ENCODE data around the gene GLS. TPM values are rescaled to one million over a fixed set of nuclear protein-coding genes. Genes with fewer than 3 reads are reported as not detected.

Gene GLS
- total RNA-seq, 1 donor from 2014 or later, result 116 TPM

DNA sequence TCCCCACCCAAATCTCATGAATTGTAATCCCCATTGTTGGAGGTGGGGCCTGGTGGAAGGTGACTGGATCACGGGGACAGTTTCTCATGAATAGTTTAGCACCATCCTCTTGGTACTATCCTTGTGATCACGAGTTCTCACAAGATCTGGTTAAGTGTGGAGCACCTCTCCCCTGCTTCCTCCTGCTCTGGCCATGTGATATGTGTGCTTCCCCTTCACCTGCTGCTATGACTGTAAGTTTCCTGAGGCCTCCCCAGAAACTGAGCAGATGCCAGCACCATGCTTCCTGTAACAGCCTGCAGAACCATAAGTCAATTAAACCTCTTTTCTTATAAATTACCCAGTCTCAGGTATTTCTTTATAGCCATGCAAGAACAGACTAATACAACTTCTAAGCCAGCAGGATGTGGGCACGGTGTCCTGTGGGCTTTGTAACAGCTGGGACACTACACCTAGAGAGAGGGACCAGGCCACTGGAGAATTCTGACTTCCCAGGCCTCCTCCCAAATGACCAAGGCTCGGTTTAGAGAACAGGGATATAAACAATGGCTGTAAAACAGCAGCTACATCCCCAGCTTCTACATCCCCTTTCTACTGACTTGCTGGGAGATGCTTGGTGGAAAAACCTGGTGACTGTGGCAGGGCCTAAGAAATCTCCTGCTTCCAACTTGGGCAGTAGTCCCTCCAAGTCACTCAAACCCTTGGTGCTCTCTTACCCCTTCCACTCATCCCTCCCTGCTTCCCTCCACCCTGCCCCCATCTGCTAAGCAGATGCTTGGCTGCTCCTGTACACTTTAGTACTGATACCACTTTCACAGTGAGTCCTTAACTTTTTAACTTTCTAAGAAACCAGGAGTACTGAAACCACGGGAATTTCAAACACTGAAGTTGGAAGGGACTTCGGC, 123.0 kb downstream of the GLS start:
- H3K4me3 Mint-ChIP-seq (ENCODE audit: low read depth), result no peak overlapping the region
- H3K9me3 Mint-ChIP-seq (ENCODE audit: low read depth), result no peaks in the 10 kb centered on the region
- peaks cover 14% of the 10 kb centered on the region for H3K4me1 Mint-ChIP-seq (ENCODE audit: low read depth)
- DNase-seq (ENCODE audit: low spot score, unreplicated experiment), result no peak
- H3K36me3 Mint-ChIP-seq (ENCODE audit: insufficient read depth), result peaks cover 74% of the 10 kb centered on the region
- no peak overlapping the region for H3K27ac Mint-ChIP-seq
- TF ChIP-seq, protein P1, sequence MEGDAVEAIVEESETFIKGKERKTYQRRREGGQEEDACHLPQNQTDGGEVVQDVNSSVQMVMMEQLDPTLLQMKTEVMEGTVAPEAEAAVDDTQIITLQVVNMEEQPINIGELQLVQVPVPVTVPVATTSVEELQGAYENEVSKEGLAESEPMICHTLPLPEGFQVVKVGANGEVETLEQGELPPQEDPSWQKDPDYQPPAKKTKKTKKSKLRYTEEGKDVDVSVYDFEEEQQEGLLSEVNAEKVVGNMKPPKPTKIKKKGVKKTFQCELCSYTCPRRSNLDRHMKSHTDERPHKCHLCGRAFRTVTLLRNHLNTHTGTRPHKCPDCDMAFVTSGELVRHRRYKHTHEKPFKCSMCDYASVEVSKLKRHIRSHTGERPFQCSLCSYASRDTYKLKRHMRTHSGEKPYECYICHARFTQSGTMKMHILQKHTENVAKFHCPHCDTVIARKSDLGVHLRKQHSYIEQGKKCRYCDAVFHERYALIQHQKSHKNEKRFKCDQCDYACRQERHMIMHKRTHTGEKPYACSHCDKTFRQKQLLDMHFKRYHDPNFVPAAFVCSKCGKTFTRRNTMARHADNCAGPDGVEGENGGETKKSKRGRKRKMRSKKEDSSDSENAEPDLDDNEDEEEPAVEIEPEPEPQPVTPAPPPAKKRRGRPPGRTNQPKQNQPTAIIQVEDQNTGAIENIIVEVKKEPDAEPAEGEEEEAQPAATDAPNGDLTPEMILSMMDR (IDR thresholded peaks at IDR 0.05; ENCODE audit: unreplicated experiment), result no peak
- no peaks in the 10 kb centered on the region for H3K27me3 Mint-ChIP-seq

DNA sequence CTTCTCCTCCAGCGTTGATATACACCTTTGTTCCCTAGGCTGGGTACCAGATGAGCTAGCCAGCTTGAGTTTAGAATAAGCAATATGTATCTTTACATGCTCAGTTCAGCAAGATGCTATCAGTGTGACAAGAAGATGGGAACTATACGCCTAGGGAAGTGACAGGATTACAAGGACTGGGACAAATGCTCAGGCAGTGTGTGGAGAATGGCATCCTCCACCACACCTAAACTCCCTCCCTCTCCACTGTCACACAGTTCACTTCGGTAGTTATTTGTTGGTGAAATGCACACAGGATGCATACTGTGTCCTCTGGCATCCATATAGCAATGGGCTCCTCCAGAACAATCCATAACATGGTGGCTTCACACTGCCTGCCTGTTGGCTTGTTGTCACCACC, 125.7 kb downstream of the GLS start:
- H3K9me3 Mint-ChIP-seq (ENCODE audit: low read depth), result no peaks in the 10 kb centered on the region
- H3K36me3 Mint-ChIP-seq (ENCODE audit: insufficient read depth), result peaks cover 63% of the 10 kb centered on the region
- no peaks in the 10 kb centered on the region for H3K27me3 Mint-ChIP-seq
- no peak for DNase-seq (ENCODE audit: low spot score, unreplicated experiment)
- TF ChIP-seq, protein P1 (IDR thresholded peaks at IDR 0.05; ENCODE audit: unreplicated experiment), result no peak
- peak overlapping the region; percentile 25 for H3K27ac Mint-ChIP-seq
- peaks cover 15% of the 10 kb centered on the region for H3K4me1 Mint-ChIP-seq (ENCODE audit: low read depth)
- no peak overlapping the region for H3K4me3 Mint-ChIP-seq (ENCODE audit: low read depth)

DNA sequence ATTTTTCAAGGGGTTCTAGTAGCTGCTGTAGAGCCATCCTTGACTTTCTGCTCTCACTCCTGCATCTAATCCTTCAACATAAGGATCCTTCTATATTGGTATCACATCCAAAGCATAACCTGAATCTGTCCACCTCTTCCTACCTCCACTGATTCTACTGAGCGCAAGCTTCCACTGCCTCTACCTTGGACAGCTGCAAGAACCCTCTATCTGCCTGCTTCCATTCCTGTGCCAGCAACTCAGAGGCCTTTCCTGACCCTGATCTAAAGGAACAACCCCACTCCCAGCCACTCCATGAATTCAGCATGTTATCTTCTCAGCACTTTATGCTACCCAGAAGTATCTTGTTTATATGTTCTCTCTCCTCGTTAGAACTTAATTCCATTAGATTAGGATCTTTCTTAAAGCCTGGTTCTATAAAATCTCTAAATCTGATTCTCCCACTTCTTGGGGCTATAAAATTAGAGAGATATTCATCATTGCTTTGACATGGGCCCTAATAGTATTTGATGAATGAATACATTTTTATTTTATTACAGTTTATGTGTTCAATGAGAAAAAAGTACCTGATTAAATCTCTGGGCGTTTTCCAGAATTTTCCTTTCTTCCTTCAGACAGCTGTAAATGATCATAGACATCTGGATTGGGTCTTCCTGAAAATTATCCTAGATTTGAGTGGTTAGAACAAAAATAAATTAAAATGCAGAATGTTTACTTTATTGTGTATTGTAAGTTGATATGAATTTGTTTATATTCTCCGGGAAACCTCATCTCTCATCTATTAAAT, 126.6 kb downstream of the GLS start:
- Mint-ChIP-seq H3K4me1 (ENCODE audit: low read depth) (peaks cover 18% of the 10 kb centered on the region), H3K4me3 (ENCODE audit: low read depth) (no peak overlapping the region), H3K27me3 (no peaks in the 10 kb centered on the region), H3K36me3 (ENCODE audit: insufficient read depth) (peaks cover 60% of the 10 kb centered on the region), H3K9me3 (ENCODE audit: low read depth) (no peaks in the 10 kb centered on the region), H3K27ac (peak overlapping the region; percentile 26)
- TF ChIP-seq, protein P1 (IDR thresholded peaks at IDR 0.05; ENCODE audit: unreplicated experiment), result no peak
- DNase-seq (ENCODE audit: low spot score, unreplicated experiment), result no peak

DNA sequence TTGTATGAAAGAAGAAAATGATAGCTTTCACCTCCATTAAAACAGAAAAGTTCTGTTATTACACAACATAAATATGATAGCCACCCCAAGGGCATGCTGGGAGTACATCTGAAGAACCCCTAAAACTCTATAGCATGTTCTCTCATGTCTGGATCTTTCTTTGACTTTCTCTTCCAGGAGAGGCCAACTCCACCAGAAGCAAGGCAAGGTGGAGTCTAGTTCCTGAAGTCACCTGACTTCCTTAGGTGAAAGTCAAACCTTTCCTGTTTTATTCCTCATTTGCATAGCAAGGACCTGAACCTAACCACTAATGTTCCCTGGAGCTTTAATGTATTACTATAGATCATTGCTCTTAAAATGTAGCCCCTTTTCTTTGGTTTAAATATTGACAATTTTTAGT, 127.7 kb downstream of the GLS start:
- Mint-ChIP-seq H3K36me3 (ENCODE audit: insufficient read depth) (peaks cover 50% of the 10 kb centered on the region), H3K27me3 (no peaks in the 10 kb centered on the region), H3K9me3 (ENCODE audit: low read depth) (no peaks in the 10 kb centered on the region), H3K4me3 (ENCODE audit: low read depth) (no peak overlapping the region), H3K4me1 (ENCODE audit: low read depth) (peaks cover 18% of the 10 kb centered on the region), H3K27ac (no peak overlapping the region)
- DNase-seq (ENCODE audit: low spot score, unreplicated experiment), result no peak
- TF ChIP-seq, protein P1 (IDR thresholded peaks at IDR 0.05; ENCODE audit: unreplicated experiment), result no peak
